Panc1 (cell line): ENCODE results near the gene ANKRD26. TPM values are rescaled to one million over a fixed set of nuclear protein-coding genes. Genes with fewer than 3 reads are reported as not detected.

Source experiments
- ATAC-seq: fragments of 200-7000 bp; cut with Tn5 transposase; 2 replicates; pipeline ENCODE4 v1.9.1; 2020; ENCODE audit warnings: mild to moderate bottlenecking, moderate library complexity
- BruUV-seq: library from RNA; stranded (reverse); fragments of 400-500 nt; replicated peaks from 2 replicates; lab custom pipeline; 2021; lab: Mats Ljungman, UMichigan
- CTCF ChIA-PET: fragments of 300-600 bp; sonication (Branson Sonifier 250); formaldehyde crosslinking; loops from one replicate; lab custom pipeline; 2022; ENCODE audit warnings: antibody characterized with exemption; lab: Charles Lee
- POLR2A ChIA-PET: fragments of 300-600 bp; sonication (Branson Sonifier 250); formaldehyde crosslinking; loops from one replicate; lab custom pipeline; 2022; ENCODE audit warnings: antibody characterized with exemption; lab: Charles Lee
- DNase-seq: peaks from one replicate; pipeline ENCODE4 v3.0.0-alpha.2; 2010; ENCODE audit warnings: low read depth, low spot score
- H3K27ac ChIP-seq: 2 replicates; pipeline ENCODE4 v1.5.1; 2011; ENCODE audit warnings: mild to moderate bottlenecking, low read length, inconsistent platforms
- H3K27me3 ChIP-seq: fragments of 200-500 bp; sonication (Bioruptor generic); 2 replicates; pipeline ENCODE4 v1.6.0; 2014; ENCODE audit warnings: low read length, inconsistent platforms; ENCODE audit not compliant: control insufficient read depth, insufficient read depth
- H3K36me3 ChIP-seq: fragments of 200-500 bp; sonication (Bioruptor generic); 2 replicates; pipeline ENCODE4 v1.5.1; 2014; ENCODE audit warnings: inconsistent platforms, mild to moderate bottlenecking, low read length, moderate library complexity; ENCODE audit not compliant: control insufficient read depth, insufficient read depth
- H3K4me1 ChIP-seq: 2 replicates; pipeline ENCODE4 v1.5.1; 2011; ENCODE audit warnings: inconsistent platforms, mild to moderate bottlenecking, low read length, moderate library complexity; ENCODE audit not compliant: control insufficient read depth, insufficient read depth
- H3K4me3 ChIP-seq, 2 experiments: 2 replicates each; pipeline ENCODE4 v1.5.1; 2011 to 2012; ENCODE audit warnings: low read depth in 2 of 2, low read length in 2 of 2, mild to moderate bottlenecking in 2 of 2, inconsistent platforms in 1 of 2, moderate library complexity in 1 of 2
- H3K9me3 ChIP-seq: fragments of 200-500 bp; sonication (Bioruptor generic); 2 replicates; pipeline ENCODE4 v1.5.1; 2014; ENCODE audit warnings: low read depth, mild to moderate bottlenecking, inconsistent platforms, low read length, moderate library complexity; ENCODE audit not compliant: control insufficient read depth, insufficient read depth
- POLR2AphosphoS5 ChIP-seq: IDR thresholded peaks from 2 replicates; pipeline ENCODE4 v1.6.1; 2012; ENCODE audit warnings: mild to moderate bottlenecking, low read depth, low read length, moderate library complexity
- SIN3A ChIP-seq: IDR thresholded peaks from 2 replicates; pipeline ENCODE4 v1.6.1; 2012; ENCODE audit warnings: low read depth, mild to moderate bottlenecking, low read length, moderate library complexity, borderline replicate concordance; ENCODE audit not compliant: insufficient read depth
- TCF7L2 ChIP-seq: IDR thresholded peaks from 2 replicates; pipeline ENCODE4 v1.6.1; 2011; ENCODE audit warnings: mild to moderate bottlenecking, low read depth, low read length, inconsistent platforms
- in situ Hi-C: cut with HindIII; loops from 2 replicates; pipeline ENCODE4 v1.10.0; 2016; ENCODE audit warnings: low sequenced_read_pairs, low pct_unique_long_range_greater_than_20kb
- intact Hi-C: fragments of 100-400 bp; cut with micrococcal nuclease; formaldehyde crosslinking; loops from one replicate; pipeline ENCODE4 v1.10.0; 2022; ENCODE audit not compliant: unreplicated experiment
- total RNA-seq: library from RNA; stranded (reverse); gene quantifications from one replicate; pipeline ENCODE4 v1.2.1, GENCODE V29; 2021; ENCODE audit not compliant: unreplicated experiment
- TF ChIP-seq, protein P1 (sequence below): fragments of 450-650 bp; IDR thresholded peaks from 2 replicates; pipeline ENCODE4 v1.5.1; 2017; ENCODE audit warnings: mild to moderate bottlenecking
- TF ChIP-seq, protein P2 (sequence below), 2 experiments: IDR thresholded peaks; 2 replicates each; pipeline ENCODE4 v1.6.1; 2011 to 2012; ENCODE audit warnings: low read depth in 2 of 2, control low read depth in 1 of 2, low read length in 1 of 2, mild to moderate bottlenecking in 1 of 2, moderate library complexity in 1 of 2; ENCODE audit not compliant: insufficient read depth in 1 of 2

The ANKRD26 gene
- total RNA-seq, 1 experiment from 2014 or later, result 6.9 TPM

DNA sequence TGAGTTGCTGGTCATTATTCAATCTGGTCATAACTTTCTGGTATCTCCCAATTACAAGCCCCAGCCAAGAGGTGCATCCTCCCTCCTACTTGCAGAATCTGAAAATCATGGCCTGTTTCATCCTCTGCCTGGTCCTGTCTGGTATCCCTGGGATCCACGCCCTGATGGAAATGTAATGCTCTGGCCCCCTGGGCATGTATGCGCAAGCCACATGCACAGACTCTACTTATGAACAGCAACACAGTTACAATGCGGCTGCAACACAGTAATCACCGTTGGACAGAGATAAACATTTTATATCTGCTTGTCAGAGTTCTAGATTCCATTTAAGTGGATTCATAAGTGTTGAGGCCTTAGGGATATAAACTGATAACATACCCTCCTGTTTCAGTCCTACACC lies 121.8 kb downstream of the ANKRD26 start:
- Histone ChIP-seq H3K4me1 (no peaks in the 10 kb centered on the region), H3K36me3 (no peaks in the 10 kb centered on the region), H3K4me3 (no peak overlapping the region), H3K27ac (no peak overlapping the region), H3K9me3 (no peaks in the 10 kb centered on the region), H3K27me3 (no peaks in the 10 kb centered on the region)
- DNase-seq (no peak), ATAC-seq (no peak)
- BruUV-seq, result no TSS peak
- CTCF ChIA-PET, result no interaction called here
- intact Hi-C loops (no loop called here), in situ Hi-C loops (no loop called here)
- no peak for TF ChIP-seq SIN3A
- TF ChIP-seq, protein P1, sequence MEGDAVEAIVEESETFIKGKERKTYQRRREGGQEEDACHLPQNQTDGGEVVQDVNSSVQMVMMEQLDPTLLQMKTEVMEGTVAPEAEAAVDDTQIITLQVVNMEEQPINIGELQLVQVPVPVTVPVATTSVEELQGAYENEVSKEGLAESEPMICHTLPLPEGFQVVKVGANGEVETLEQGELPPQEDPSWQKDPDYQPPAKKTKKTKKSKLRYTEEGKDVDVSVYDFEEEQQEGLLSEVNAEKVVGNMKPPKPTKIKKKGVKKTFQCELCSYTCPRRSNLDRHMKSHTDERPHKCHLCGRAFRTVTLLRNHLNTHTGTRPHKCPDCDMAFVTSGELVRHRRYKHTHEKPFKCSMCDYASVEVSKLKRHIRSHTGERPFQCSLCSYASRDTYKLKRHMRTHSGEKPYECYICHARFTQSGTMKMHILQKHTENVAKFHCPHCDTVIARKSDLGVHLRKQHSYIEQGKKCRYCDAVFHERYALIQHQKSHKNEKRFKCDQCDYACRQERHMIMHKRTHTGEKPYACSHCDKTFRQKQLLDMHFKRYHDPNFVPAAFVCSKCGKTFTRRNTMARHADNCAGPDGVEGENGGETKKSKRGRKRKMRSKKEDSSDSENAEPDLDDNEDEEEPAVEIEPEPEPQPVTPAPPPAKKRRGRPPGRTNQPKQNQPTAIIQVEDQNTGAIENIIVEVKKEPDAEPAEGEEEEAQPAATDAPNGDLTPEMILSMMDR, result no peak
- no peak for TF ChIP-seq POLR2AphosphoS5
- TF ChIP-seq, protein P2, sequence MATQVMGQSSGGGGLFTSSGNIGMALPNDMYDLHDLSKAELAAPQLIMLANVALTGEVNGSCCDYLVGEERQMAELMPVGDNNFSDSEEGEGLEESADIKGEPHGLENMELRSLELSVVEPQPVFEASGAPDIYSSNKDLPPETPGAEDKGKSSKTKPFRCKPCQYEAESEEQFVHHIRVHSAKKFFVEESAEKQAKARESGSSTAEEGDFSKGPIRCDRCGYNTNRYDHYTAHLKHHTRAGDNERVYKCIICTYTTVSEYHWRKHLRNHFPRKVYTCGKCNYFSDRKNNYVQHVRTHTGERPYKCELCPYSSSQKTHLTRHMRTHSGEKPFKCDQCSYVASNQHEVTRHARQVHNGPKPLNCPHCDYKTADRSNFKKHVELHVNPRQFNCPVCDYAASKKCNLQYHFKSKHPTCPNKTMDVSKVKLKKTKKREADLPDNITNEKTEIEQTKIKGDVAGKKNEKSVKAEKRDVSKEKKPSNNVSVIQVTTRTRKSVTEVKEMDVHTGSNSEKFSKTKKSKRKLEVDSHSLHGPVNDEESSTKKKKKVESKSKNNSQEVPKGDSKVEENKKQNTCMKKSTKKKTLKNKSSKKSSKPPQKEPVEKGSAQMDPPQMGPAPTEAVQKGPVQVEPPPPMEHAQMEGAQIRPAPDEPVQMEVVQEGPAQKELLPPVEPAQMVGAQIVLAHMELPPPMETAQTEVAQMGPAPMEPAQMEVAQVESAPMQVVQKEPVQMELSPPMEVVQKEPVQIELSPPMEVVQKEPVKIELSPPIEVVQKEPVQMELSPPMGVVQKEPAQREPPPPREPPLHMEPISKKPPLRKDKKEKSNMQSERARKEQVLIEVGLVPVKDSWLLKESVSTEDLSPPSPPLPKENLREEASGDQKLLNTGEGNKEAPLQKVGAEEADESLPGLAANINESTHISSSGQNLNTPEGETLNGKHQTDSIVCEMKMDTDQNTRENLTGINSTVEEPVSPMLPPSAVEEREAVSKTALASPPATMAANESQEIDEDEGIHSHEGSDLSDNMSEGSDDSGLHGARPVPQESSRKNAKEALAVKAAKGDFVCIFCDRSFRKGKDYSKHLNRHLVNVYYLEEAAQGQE (IDR thresholded peaks at IDR 0.05; ENCODE audit: insufficient read depth in 1 of 2, low read depth in 2 of 2, low read length in 1 of 2), result no peak
- TF ChIP-seq TCF7L2, result no peak
- POLR2A ChIA-PET, result no interaction called here

DNA sequence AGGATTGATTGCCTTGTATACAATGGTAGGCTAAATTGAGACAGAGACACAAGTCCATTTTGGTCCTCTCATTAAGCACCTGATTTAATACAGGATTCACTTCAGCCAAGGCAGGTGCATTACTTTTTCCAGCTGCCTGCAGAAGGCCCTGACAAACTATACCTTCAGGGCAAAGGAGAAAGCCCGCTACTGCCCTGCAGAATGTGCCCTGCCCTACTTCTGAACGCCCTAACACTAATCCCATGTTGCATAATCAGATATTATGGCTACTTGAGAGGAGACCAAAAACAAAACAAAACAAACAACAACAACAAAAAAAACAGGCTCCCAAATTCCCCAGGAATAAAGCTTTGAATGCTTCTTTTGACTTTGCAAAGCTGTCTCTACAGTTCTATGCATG lies 122.7 kb downstream of the ANKRD26 start:
- Histone ChIP-seq H3K4me1 (no peaks in the 10 kb centered on the region), H3K9me3 (no peaks in the 10 kb centered on the region), H3K4me3 (no peak overlapping the region), H3K36me3 (no peaks in the 10 kb centered on the region), H3K27ac (no peak overlapping the region), H3K27me3 (no peaks in the 10 kb centered on the region)
- BruUV-seq, result no TSS peak
- intact Hi-C loops (no loop called here), in situ Hi-C loops (no loop called here)
- ChIA-PET CTCF (no interaction called here), POLR2A (no interaction called here)
- TF ChIP-seq, protein P2 (IDR thresholded peaks at IDR 0.05; ENCODE audit: insufficient read depth in 1 of 2, low read depth in 2 of 2, low read length in 1 of 2), result no peak
- TF ChIP-seq, protein P1, result no peak
- TF ChIP-seq POLR2AphosphoS5, result no peak
- TF ChIP-seq TCF7L2, result no peak
- no peak for TF ChIP-seq SIN3A
- no peak for ATAC-seq
- DNase-seq, result no peak
